ENCODE measurements around the gene NPAS2.

NPAS2 gene

DNA sequence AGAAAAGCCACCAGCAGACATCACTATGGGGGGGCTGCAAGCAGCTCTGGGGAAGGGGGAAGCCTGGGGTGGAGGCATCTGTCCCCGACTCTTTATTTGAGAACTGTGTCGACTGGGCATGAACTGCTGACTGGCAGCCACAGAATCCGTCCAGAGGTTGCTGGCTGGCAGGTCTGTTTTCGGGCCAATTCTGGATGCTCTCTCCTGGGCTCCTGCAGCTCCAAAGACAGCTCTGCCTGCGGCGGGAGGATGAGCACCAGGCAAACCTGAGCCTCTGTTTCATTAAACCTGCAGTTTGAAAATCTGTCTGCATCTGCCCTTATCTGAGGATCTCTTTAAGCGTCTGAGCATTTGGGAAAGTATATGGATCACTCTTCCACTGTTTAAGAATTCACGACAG is 147.8 kb downstream of the NPAS2 start:
- Histone ChIP-seq H3K14ac (ENCODE audit: low read length) (no peak overlapping the region), H4K91ac (ENCODE audit: low read depth, low read length) (no peak overlapping the region), H2BK120ac (ENCODE audit: insufficient read depth, low read length, poor library complexity) (no peak overlapping the region), H3K23ac (ENCODE audit: low read length) (no peak overlapping the region), H2AFZ (ENCODE audit: insufficient read depth, low read length, poor library complexity) (no peak overlapping the region), H4K8ac (ENCODE audit: low read depth, low read length) (no peak overlapping the region), H3K27me3 (ENCODE audit: insufficient read depth, low read length) (no peaks in the 10 kb centered on the region), H3K4me2 (ENCODE audit: low read length) (no peak overlapping the region), H3K9me3 (ENCODE audit: insufficient read depth, low read depth, low read length) (peaks cover 1% of the 10 kb centered on the region), H3K36me3 (ENCODE audit: control insufficient read depth in 1 of 2, insufficient read depth in 2 of 2, low read length in 2 of 2) (no peaks in the 10 kb centered on the region), H3K9ac (ENCODE audit: low read length) (no peak overlapping the region), H2BK5ac (ENCODE audit: low read depth, low read length, poor library complexity) (no peak overlapping the region), H3K4ac (ENCODE audit: low read depth, low read length) (no peak overlapping the region), H3K79me1 (ENCODE audit: low read length) (no peaks in the 10 kb centered on the region), H3K4me3 (ENCODE audit: low read depth, low read length) (no peak overlapping the region), H3K79me2 (ENCODE audit: control insufficient read depth, insufficient read depth, low read length, poor library complexity) (no peaks in the 10 kb centered on the region), H4K12ac (ENCODE audit: low read depth, low read length) (no peak overlapping the region), H2BK12ac (ENCODE audit: low read length) (no peak overlapping the region), H3K18ac (ENCODE audit: low read length) (no peak overlapping the region), H3K4me1 (ENCODE audit: control insufficient read depth in 1 of 2, insufficient read depth in 2 of 2, low read length in 2 of 2) (peaks cover 0 to 2% of the 10 kb centered on the region in 2 experiments), H3K27ac (ENCODE audit: low read depth, low read length) (no peak overlapping the region), H2AK5ac (ENCODE audit: low read length) (no peak overlapping the region)
- no peak for DNase-seq
- WGBS (ENCODE audit: extremely low coverage, insufficient coverage, insufficient read length) = no CpG with 5 or more reads among the region's 8 CpGs

DNA sequence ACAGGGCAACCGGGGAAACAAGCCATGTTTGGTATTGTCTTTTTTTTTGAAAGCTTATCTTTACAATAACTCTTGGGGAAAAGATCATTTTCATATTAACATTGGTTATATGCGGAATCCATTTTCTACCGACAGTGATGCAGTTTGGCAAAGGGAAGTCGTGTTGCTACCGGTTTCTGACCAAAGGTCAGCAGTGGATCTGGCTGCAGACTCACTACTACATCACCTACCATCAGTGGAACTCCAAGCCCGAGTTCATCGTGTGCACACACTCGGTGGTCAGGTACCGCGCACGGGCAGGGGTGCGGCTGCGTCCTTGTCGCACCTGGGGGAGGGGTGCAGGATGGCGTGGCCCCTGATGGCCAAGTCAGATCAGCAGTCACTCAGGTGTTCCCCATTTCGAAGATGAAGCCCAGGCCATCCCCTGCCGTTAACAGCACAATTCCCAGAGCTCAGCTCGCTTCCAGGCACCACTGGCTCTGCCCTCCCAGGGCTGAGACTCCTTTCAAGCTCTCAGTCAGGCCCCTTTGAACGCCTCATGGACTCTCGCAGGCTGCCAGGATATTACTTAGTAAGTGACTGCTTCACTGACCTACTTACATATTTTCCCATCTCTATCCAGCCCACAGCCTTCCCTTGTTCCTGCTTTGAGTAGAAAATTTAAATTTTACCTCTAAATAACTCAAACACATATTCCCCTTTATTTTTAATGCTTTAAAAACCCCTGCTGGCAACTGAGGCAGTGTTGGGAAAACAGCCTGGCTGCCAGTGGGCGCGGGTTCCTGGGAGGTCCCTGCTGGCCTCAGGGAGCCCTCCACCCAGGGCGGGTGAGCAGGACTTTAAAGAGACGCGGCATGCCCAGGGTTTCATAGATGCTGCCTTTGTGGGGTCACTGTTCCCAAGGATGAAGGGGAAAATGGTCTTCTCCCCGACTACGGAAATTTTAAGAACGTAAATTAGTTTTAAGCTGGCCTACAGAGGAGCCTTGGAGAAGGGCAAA is 148.5 kb downstream of the NPAS2 start:
- H3K9ac ChIP-seq (ENCODE audit: low read length) = no peak overlapping the region
- H4K91ac ChIP-seq (ENCODE audit: low read depth, low read length) = no peak overlapping the region
- no CpG with 5 or more reads among the region's 28 CpGs for WGBS (ENCODE audit: extremely low coverage, insufficient coverage, insufficient read length)
- no peak overlapping the region for H3K14ac ChIP-seq (ENCODE audit: low read length)
- no peak overlapping the region for H3K4me3 ChIP-seq (ENCODE audit: low read depth, low read length)
- H3K4me2 ChIP-seq (ENCODE audit: low read length) = no peak overlapping the region
- H2BK120ac ChIP-seq (ENCODE audit: insufficient read depth, low read length, poor library complexity) = no peak overlapping the region
- no peak overlapping the region for H3K4ac ChIP-seq (ENCODE audit: low read depth, low read length)
- H2BK12ac ChIP-seq (ENCODE audit: low read length) = peak overlapping the region; percentile 3
- H2BK5ac ChIP-seq (ENCODE audit: low read depth, low read length, poor library complexity) = no peak overlapping the region
- H2AK5ac ChIP-seq (ENCODE audit: low read length) = no peak overlapping the region
- no peaks in the 10 kb centered on the region for H3K79me2 ChIP-seq (ENCODE audit: control insufficient read depth, insufficient read depth, low read length, poor library complexity)
- H3K18ac ChIP-seq (ENCODE audit: low read length) = no peak overlapping the region
- no peak overlapping the region for H3K27ac ChIP-seq (ENCODE audit: low read depth, low read length)
- H3K36me3 ChIP-seq (ENCODE audit: control insufficient read depth in 1 of 2, insufficient read depth in 2 of 2, low read length in 2 of 2) = no peaks in the 10 kb centered on the region
- peaks cover 2 to 3% of the 10 kb centered on the region in 2 experiments for H3K4me1 ChIP-seq (ENCODE audit: control insufficient read depth in 1 of 2, insufficient read depth in 2 of 2, low read length in 2 of 2)
- no peak overlapping the region for H3K23ac ChIP-seq (ENCODE audit: low read length)
- no peak for DNase-seq
- H4K12ac ChIP-seq (ENCODE audit: low read depth, low read length) = no peak overlapping the region
- H3K79me1 ChIP-seq (ENCODE audit: low read length) = no peaks in the 10 kb centered on the region
- no peak overlapping the region for H2AFZ ChIP-seq (ENCODE audit: insufficient read depth, low read length, poor library complexity)
- H3K9me3 ChIP-seq (ENCODE audit: insufficient read depth, low read depth, low read length) = peaks cover 1% of the 10 kb centered on the region
- no peaks in the 10 kb centered on the region for H3K27me3 ChIP-seq (ENCODE audit: insufficient read depth, low read length)
- no peak overlapping the region for H4K8ac ChIP-seq (ENCODE audit: low read depth, low read length)

DNA sequence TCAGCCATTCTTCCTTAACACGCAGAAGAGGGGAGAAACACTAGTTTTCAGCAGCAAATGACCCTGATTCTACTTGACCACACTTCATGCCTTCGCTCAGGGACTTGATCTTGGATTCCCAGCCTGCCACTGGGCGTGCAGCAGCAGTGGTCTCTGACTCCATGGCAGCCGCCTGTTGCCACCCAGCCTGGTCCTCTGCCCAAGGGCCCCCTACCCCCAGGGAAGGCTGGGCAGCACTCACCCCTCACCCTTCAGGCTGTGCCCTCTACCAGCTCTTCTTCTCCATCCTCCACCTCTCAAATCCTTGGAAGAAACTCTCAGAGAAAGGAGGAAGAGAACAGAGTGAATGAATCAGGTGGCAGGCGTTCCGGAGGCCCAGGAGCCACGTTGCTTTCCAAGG is 150.1 kb downstream of the NPAS2 start:
- H4K12ac ChIP-seq (ENCODE audit: low read depth, low read length) = no peak overlapping the region
- no peaks in the 10 kb centered on the region for H3K36me3 ChIP-seq (ENCODE audit: control insufficient read depth in 1 of 2, insufficient read depth in 2 of 2, low read length in 2 of 2)
- peaks cover 1% of the 10 kb centered on the region for H3K9me3 ChIP-seq (ENCODE audit: insufficient read depth, low read depth, low read length)
- no peak for DNase-seq
- H3K9ac ChIP-seq (ENCODE audit: low read length) = no peak overlapping the region
- no peak overlapping the region for H3K23ac ChIP-seq (ENCODE audit: low read length)
- H4K91ac ChIP-seq (ENCODE audit: low read depth, low read length) = no peak overlapping the region
- no peak overlapping the region for H2AFZ ChIP-seq (ENCODE audit: insufficient read depth, low read length, poor library complexity)
- H3K4me3 ChIP-seq (ENCODE audit: low read depth, low read length) = no peak overlapping the region
- no peak overlapping the region for H4K8ac ChIP-seq (ENCODE audit: low read depth, low read length)
- H3K27ac ChIP-seq (ENCODE audit: low read depth, low read length) = no peak overlapping the region
- no peaks in the 10 kb centered on the region for H3K79me2 ChIP-seq (ENCODE audit: control insufficient read depth, insufficient read depth, low read length, poor library complexity)
- H2BK120ac ChIP-seq (ENCODE audit: insufficient read depth, low read length, poor library complexity) = no peak overlapping the region
- no peaks in the 10 kb centered on the region for H3K27me3 ChIP-seq (ENCODE audit: insufficient read depth, low read length)
- peaks cover 2 to 4% of the 10 kb centered on the region in 2 experiments for H3K4me1 ChIP-seq (ENCODE audit: control insufficient read depth in 1 of 2, insufficient read depth in 2 of 2, low read length in 2 of 2)
- H3K18ac ChIP-seq (ENCODE audit: low read length) = no peak overlapping the region
- WGBS (ENCODE audit: extremely low coverage, insufficient coverage, insufficient read length) = no CpG with 5 or more reads among the region's 7 CpGs
- H3K4me2 ChIP-seq (ENCODE audit: low read length) = no peak overlapping the region
- H2BK5ac ChIP-seq (ENCODE audit: low read depth, low read length, poor library complexity) = no peak overlapping the region
- H2BK12ac ChIP-seq (ENCODE audit: low read length) = no peak overlapping the region
- H3K79me1 ChIP-seq (ENCODE audit: low read length) = no peaks in the 10 kb centered on the region
- no peak overlapping the region for H2AK5ac ChIP-seq (ENCODE audit: low read length)
- no peak overlapping the region for H3K4ac ChIP-seq (ENCODE audit: low read depth, low read length)
- no peak overlapping the region for H3K14ac ChIP-seq (ENCODE audit: low read length)

DNA sequence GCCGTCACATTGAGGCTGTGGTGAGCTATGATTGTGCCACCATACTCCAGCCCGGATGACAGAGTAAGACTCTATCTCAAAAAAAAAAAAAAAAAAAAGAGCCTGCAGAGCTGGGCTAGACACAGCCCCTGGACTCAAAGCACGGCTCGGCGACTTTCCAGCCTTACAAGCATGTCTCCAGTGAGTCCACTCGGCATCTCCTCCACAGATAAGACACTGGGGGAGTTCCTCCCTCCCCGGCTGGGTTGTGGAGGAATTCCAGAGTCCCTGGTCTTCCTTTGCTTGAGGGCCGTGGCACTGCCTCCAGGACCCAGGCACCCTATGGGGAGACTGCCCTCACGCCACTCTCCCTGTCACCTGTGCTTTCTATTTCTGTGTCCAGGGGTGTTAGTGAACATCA is 151.3 kb downstream of the NPAS2 start:
- Histone ChIP-seq H4K8ac (ENCODE audit: low read depth, low read length) (no peak overlapping the region), H4K12ac (ENCODE audit: low read depth, low read length) (no peak overlapping the region), H3K4me3 (ENCODE audit: low read depth, low read length) (no peak overlapping the region), H2BK12ac (ENCODE audit: low read length) (no peak overlapping the region), H3K4me2 (ENCODE audit: low read length) (no peak overlapping the region), H3K79me1 (ENCODE audit: low read length) (peaks cover 5% of the 10 kb centered on the region), H3K18ac (ENCODE audit: low read length) (no peak overlapping the region), H3K23ac (ENCODE audit: low read length) (no peak overlapping the region), H3K36me3 (ENCODE audit: control insufficient read depth in 1 of 2, insufficient read depth in 2 of 2, low read length in 2 of 2) (no peaks in the 10 kb centered on the region), H3K9ac (ENCODE audit: low read length) (no peak overlapping the region), H3K4ac (ENCODE audit: low read depth, low read length) (no peak overlapping the region), H3K9me3 (ENCODE audit: insufficient read depth, low read depth, low read length) (peaks cover 1% of the 10 kb centered on the region), H2BK5ac (ENCODE audit: low read depth, low read length, poor library complexity) (no peak overlapping the region), H3K27me3 (ENCODE audit: insufficient read depth, low read length) (no peaks in the 10 kb centered on the region), H2AFZ (ENCODE audit: insufficient read depth, low read length, poor library complexity) (no peak overlapping the region), H3K79me2 (ENCODE audit: control insufficient read depth, insufficient read depth, low read length, poor library complexity) (no peaks in the 10 kb centered on the region), H3K4me1 (ENCODE audit: control insufficient read depth in 1 of 2, insufficient read depth in 2 of 2, low read length in 2 of 2) (peaks cover 6 to 9% of the 10 kb centered on the region in 2 experiments), H3K27ac (ENCODE audit: low read depth, low read length) (no peak overlapping the region), H4K91ac (ENCODE audit: low read depth, low read length) (no peak overlapping the region), H2AK5ac (ENCODE audit: low read length) (no peak overlapping the region), H2BK120ac (ENCODE audit: insufficient read depth, low read length, poor library complexity) (no peak overlapping the region), H3K14ac (ENCODE audit: low read length) (no peak overlapping the region)
- DNase-seq = no peak
- no CpG with 5 or more reads among the region's 9 CpGs for WGBS (ENCODE audit: extremely low coverage, insufficient coverage, insufficient read length)
